Measurements from ENCODE around the gene SLAMF6.

DNA sequence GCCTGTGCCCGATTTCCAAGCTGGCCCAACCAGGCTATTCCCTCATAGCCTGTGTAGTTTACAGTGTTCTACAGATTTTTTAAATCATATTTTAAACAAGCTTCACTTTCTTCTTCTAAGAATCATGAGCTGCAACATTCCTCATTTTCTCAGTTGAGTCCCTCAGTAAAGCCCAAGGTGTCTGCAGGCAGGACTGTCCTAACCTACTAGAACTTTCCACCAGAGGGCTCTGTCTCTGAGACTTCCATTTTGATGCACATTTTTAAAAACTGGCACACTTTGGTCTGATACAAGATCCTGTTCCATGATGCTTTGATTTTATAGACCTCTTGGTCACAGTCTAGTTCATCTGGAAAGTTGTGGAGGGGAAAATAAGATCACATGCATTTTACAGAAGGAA lies 21.6 kb upstream of the SLAMF6 start:
- no peak for TF ChIP-seq POLR2A (IDR thresholded peaks at IDR 0.05)
- TF ChIP-seq, protein P1, sequence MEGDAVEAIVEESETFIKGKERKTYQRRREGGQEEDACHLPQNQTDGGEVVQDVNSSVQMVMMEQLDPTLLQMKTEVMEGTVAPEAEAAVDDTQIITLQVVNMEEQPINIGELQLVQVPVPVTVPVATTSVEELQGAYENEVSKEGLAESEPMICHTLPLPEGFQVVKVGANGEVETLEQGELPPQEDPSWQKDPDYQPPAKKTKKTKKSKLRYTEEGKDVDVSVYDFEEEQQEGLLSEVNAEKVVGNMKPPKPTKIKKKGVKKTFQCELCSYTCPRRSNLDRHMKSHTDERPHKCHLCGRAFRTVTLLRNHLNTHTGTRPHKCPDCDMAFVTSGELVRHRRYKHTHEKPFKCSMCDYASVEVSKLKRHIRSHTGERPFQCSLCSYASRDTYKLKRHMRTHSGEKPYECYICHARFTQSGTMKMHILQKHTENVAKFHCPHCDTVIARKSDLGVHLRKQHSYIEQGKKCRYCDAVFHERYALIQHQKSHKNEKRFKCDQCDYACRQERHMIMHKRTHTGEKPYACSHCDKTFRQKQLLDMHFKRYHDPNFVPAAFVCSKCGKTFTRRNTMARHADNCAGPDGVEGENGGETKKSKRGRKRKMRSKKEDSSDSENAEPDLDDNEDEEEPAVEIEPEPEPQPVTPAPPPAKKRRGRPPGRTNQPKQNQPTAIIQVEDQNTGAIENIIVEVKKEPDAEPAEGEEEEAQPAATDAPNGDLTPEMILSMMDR (IDR thresholded peaks at IDR 0.05): no peak
- TF ChIP-seq POLR2AphosphoS5 (IDR thresholded peaks at IDR 0.05): no peak

All from breast epithelium (tissue), 3 donors.